OCI-LY1 (cell line): ENCODE measurements around the gene SLC25A1.

ENCODE experiments used
- H2AFZ ChIP-seq: fragments of 200-600 bp; sonication (generic), shearing (Covaris generic); 2 replicates; pipeline ENCODE4 v1.6.0; 2014; ENCODE audit warnings: antibody characterized with exemption, mild to moderate bottlenecking, low read length
- H3F3A ChIP-seq: fragments of 200-600 bp; sonication (generic), shearing (Covaris generic); 2 replicates; pipeline ENCODE4 v1.6.0; 2014; ENCODE audit warnings: mild to moderate bottlenecking, antibody characterized with exemption, low read length, moderate library complexity; ENCODE audit not compliant: insufficient read depth
- H3K27ac ChIP-seq: fragments of 200-600 bp; sonication (generic); 2 replicates; pipeline ENCODE4 v1.5.1; 2014; ENCODE audit warnings: low read length, mixed run types, mild to moderate bottlenecking, low read depth; ENCODE audit not compliant: poor library complexity, severe bottlenecking
- H3K27me3 ChIP-seq: fragments of 200-600 bp; sonication (generic); 2 replicates; pipeline ENCODE4 v1.6.0; 2014; ENCODE audit warnings: antibody characterized with exemption, mild to moderate bottlenecking, low read length, moderate library complexity; ENCODE audit not compliant: insufficient read depth
- H3K36me3 ChIP-seq: fragments of 200-600 bp; sonication (generic); 2 replicates; pipeline ENCODE4 v1.6.1; 2014; ENCODE audit warnings: mild to moderate bottlenecking, antibody characterized with exemption, low read length, moderate library complexity, mixed read lengths; ENCODE audit not compliant: insufficient read depth
- H3K4me1 ChIP-seq: fragments of 200-600 bp; sonication (generic); 2 replicates; pipeline ENCODE4 v1.5.1; 2014; ENCODE audit warnings: mild to moderate bottlenecking, low read length, moderate library complexity; ENCODE audit not compliant: insufficient read depth, severe bottlenecking
- H3K4me2 ChIP-seq: fragments of 200-600 bp; sonication (generic), shearing (Covaris generic); 2 replicates; pipeline ENCODE4 v1.6.1; 2014; ENCODE audit warnings: low read length
- H3K4me3 ChIP-seq: fragments of 200-600 bp; sonication (generic); 2 replicates; pipeline ENCODE4 v1.5.1; 2014; ENCODE audit warnings: low read length, low read depth, mild to moderate bottlenecking, mixed read lengths; ENCODE audit not compliant: poor library complexity, severe bottlenecking
- H3K79me2 ChIP-seq: fragments of 200-600 bp; shearing (Covaris generic); 2 replicates; pipeline ENCODE4 v1.6.1; 2016; ENCODE audit warnings: mixed run types, low read length, mixed read lengths; ENCODE audit not compliant: insufficient read depth
- H3K9ac ChIP-seq: fragments of 200-600 bp; sonication (generic), shearing (Covaris generic); 2 replicates; pipeline ENCODE4 v1.6.1; 2014; ENCODE audit warnings: mild to moderate bottlenecking, low read length, mixed read lengths
- H3K9me2 ChIP-seq: fragments of 200-600 bp; sonication (generic), shearing (Covaris generic); 2 replicates; pipeline ENCODE4 v1.6.1; 2014; ENCODE audit warnings: low read depth, mild to moderate bottlenecking, low read length, mixed read lengths
- H3K9me3 ChIP-seq: fragments of 200-600 bp; shearing (Covaris generic); 2 replicates; pipeline ENCODE4 v1.6.1; 2014; ENCODE audit warnings: low read length, mixed read lengths
- H4K20me1 ChIP-seq: fragments of 200-600 bp; sonication (generic), shearing (Covaris generic); 2 replicates; pipeline ENCODE4 v1.6.0; 2016; ENCODE audit warnings: mild to moderate bottlenecking, low read length; ENCODE audit not compliant: insufficient read depth
- EZH2 ChIP-seq: fragments of 200-600 bp; sonication (generic), shearing (Covaris generic); IDR thresholded peaks from 2 replicates; pipeline ENCODE4 v1.8.0; 2017; ENCODE audit warnings: borderline replicate concordance, mixed run types, mild to moderate bottlenecking, antibody characterized with exemption, low read length, moderate library complexity, mixed read lengths
- TF ChIP-seq, protein P1 (sequence below): fragments of 200-600 bp; sonication (generic), shearing (Covaris generic); IDR thresholded peaks from 2 replicates; pipeline ENCODE4 v1.5.1; 2017; ENCODE audit warnings: mild to moderate bottlenecking, antibody characterized with exemption, low read length, moderate library complexity, mixed read lengths

SLC25A1 gene

DNA sequence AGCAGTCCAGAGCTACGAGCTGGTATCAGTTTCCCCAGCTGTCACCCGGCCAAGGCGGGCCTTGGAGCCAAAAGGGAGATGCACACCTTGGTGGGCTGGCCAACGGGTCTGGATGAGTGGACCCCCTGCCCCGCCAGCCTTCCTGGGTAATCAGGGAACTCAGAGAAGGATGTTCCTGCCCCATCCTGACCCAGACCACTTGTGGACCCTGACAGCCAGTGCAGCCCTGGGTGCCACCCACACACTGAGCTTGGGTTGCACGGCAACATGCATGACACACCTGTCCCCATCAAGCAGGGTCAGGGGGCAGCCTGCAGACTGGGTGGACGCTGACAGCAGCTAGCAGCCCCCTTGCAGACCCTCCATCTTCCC is 8.6 kb downstream of the SLC25A1 start:
- H3K4me1 ChIP-seq = peaks cover 37% of the 10 kb centered on the region
- peaks cover 13% of the 10 kb centered on the region for H3K27me3 ChIP-seq
- no peaks in the 10 kb centered on the region for H3K9me2 ChIP-seq
- H3K79me2 ChIP-seq = peaks cover 13% of the 10 kb centered on the region
- no peak overlapping the region for H3K27ac ChIP-seq
- no peak overlapping the region for H3K4me2 ChIP-seq
- H3K9ac ChIP-seq = no peak overlapping the region; the same call in 1 of the 2 replicates
- no peaks in the 10 kb centered on the region for H3K9me3 ChIP-seq
- H2AFZ ChIP-seq = no peak overlapping the region
- no peak overlapping the region for H3K4me3 ChIP-seq
- no peak for TF ChIP-seq EZH2
- TF ChIP-seq, protein P1, sequence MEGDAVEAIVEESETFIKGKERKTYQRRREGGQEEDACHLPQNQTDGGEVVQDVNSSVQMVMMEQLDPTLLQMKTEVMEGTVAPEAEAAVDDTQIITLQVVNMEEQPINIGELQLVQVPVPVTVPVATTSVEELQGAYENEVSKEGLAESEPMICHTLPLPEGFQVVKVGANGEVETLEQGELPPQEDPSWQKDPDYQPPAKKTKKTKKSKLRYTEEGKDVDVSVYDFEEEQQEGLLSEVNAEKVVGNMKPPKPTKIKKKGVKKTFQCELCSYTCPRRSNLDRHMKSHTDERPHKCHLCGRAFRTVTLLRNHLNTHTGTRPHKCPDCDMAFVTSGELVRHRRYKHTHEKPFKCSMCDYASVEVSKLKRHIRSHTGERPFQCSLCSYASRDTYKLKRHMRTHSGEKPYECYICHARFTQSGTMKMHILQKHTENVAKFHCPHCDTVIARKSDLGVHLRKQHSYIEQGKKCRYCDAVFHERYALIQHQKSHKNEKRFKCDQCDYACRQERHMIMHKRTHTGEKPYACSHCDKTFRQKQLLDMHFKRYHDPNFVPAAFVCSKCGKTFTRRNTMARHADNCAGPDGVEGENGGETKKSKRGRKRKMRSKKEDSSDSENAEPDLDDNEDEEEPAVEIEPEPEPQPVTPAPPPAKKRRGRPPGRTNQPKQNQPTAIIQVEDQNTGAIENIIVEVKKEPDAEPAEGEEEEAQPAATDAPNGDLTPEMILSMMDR = no peak
- no peaks in the 10 kb centered on the region for H4K20me1 ChIP-seq
- no peaks in the 10 kb centered on the region; the same call in 1 of the 2 replicates for H3K36me3 ChIP-seq
- H3F3A ChIP-seq = no peaks in the 10 kb centered on the region

DNA sequence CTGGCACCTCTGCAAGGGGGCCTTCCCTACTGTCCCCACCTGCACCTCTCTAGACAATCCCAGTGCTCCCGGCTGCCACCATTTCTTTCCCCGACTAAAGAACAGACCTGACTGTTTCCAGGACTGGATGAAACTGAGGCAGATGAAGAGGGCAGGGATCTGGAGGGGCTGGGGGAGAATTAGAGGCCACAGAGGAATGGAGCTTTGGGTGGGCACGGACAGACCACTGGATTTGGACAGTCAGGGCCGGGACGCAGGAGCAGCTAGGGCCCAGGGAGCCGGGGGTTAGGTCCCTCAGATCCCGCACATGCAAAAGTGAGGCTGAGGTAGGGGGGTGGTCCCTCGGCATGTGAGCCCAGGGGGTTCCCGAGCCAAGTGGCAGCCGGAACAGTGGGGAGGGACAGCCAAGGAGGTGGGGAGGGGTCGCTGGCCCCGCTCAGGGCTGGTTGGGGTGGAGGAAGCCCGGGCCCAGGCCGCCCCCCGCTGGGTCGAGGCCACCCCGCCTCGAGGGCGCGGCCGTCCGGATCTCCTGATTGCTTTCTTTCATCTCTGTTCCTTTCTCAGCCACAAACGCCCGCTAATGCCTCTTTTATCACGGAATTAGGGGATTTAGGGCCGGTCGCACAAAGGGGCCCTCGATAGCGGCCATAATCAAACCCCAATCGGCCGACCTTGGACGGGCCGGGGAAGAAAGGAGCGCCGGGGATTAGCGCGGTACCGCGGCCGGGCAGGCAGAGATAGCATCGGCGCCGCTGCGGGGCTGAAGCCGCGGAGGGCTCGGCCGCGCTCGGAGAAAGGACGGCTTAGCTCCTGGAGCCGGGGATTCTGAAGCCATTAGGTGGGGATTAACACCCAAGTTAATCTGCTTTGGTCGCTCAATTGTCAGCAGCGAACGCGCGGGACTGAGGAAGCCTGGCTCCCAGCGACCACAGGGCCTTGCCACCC is 9.3 kb downstream of the SLC25A1 start:
- no peak overlapping the region for H3K4me2 ChIP-seq
- H3K27ac ChIP-seq = no peak overlapping the region
- H3K4me3 ChIP-seq = no peak overlapping the region
- H3K27me3 ChIP-seq = peaks cover 13% of the 10 kb centered on the region
- H3F3A ChIP-seq = no peaks in the 10 kb centered on the region
- TF ChIP-seq EZH2 = no peak
- TF ChIP-seq, protein P1 = no peak
- H3K4me1 ChIP-seq = peaks cover 30% of the 10 kb centered on the region
- no peaks in the 10 kb centered on the region; the same call in 1 of the 2 replicates for H3K36me3 ChIP-seq
- H3K9ac ChIP-seq = no peak overlapping the region
- H3K79me2 ChIP-seq = peaks cover 13% of the 10 kb centered on the region
- H2AFZ ChIP-seq = no peak overlapping the region
- H3K9me3 ChIP-seq = no peaks in the 10 kb centered on the region
- no peaks in the 10 kb centered on the region for H4K20me1 ChIP-seq
- H3K9me2 ChIP-seq = no peaks in the 10 kb centered on the region

DNA sequence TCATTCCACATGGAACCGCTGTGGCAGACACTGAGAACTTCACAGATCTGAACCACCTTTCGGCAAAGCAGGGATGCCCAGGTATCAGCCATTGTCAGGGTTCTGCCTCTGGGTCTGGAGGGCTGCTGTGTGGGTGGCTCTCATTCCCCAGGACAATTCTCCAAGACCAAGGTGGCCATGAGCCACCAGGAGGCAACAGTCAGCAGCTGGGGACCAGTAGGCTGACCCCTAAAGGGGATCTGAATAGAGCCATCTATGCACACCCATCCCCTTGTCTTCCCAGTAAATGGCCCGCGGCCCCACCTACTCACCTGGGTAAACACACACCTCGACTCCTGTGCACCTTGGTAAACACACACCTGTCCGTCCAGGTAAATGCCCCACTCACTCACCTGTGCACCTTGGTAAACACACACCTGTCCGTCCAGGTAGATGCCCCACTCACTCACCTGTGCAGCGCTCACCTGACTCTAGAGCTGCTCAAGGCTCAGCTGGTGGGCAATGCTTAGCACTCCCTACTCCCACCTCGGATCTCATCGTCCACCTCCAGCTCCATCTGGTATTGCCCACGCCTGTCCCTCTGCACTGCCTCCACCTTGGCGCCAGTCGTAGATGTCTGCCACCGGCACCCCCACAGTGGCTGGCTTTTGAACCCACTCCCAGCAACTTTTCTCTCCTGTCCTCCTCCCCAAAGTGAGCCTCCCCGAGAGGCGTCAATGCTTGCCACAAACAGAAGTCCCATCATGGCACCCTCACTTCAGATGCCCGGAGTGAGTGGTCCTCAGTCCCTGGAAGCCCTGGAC is 10.2 kb downstream of the SLC25A1 start:
- TF ChIP-seq, protein P1 = no peak
- TF ChIP-seq EZH2 = no peak
- no peak overlapping the region for H3K4me3 ChIP-seq
- H3K27ac ChIP-seq = no peak overlapping the region
- H3K4me1 ChIP-seq = peaks cover 21% of the 10 kb centered on the region
- H3F3A ChIP-seq = no peaks in the 10 kb centered on the region
- no peaks in the 10 kb centered on the region for H4K20me1 ChIP-seq
- peaks cover 13% of the 10 kb centered on the region for H3K79me2 ChIP-seq
- peaks cover 13% of the 10 kb centered on the region for H3K27me3 ChIP-seq
- no peak overlapping the region for H2AFZ ChIP-seq
- H3K9ac ChIP-seq = no peak overlapping the region
- H3K9me3 ChIP-seq = no peaks in the 10 kb centered on the region
- H3K9me2 ChIP-seq = no peaks in the 10 kb centered on the region
- H3K36me3 ChIP-seq = no peaks in the 10 kb centered on the region; the same call in 1 of the 2 replicates
- no peak overlapping the region for H3K4me2 ChIP-seq
